Suprapubic skin (tissue), 4 donors: ENCODE measurements around the gene RAMACL. TPM values are rescaled to one million over a fixed set of nuclear protein-coding genes. Genes with fewer than 3 reads are reported as not detected.
A peak's percentile ranks its signal among the peaks of the same experiment; 100 is the strongest.

Experiments used
- DNase-seq, 2 donors: peaks; one replicate each; pipeline ENCODE4 v3.0.0-alpha.2; 2019; ENCODE audit warnings: low spot score in 2 of 2
- H3K27ac ChIP-seq: fragments of 200-600 bp; sonication (generic); one replicate; pipeline ENCODE4 v1.5.1; 2019
- H3K27me3 ChIP-seq: fragments of 200-600 bp; sonication (generic); one replicate; pipeline ENCODE4 v1.5.1; 2019
- H3K36me3 ChIP-seq: fragments of 200-600 bp; sonication (generic); one replicate; pipeline ENCODE4 v1.5.1; 2019
- H3K4me1 ChIP-seq: fragments of 200-600 bp; sonication (generic); one replicate; pipeline ENCODE4 v1.5.1; 2019
- H3K4me3 ChIP-seq: fragments of 200-600 bp; sonication (generic); one replicate; pipeline ENCODE4 v1.5.1; 2019; ENCODE audit warnings: mild to moderate bottlenecking
- H3K9me3 ChIP-seq: fragments of 200-600 bp; sonication (generic); one replicate; pipeline ENCODE4 v1.5.1; 2019
- EP300 ChIP-seq: sonication (generic); formaldehyde crosslinking; IDR thresholded peaks from one replicate; pipeline ENCODE4 v1.6.1; 2017; ENCODE audit warnings: antibody characterized with exemption
- POLR2A ChIP-seq, 2 donors: fragments of 450-650 bp; IDR thresholded peaks; one replicate each; pipeline ENCODE4 v1.6.1; 2017; ENCODE audit warnings: antibody characterized with exemption in 2 of 2, mild to moderate bottlenecking in 2 of 2, moderate library complexity in 2 of 2
- POLR2AphosphoS5 ChIP-seq, 3 donors: sonication (generic); formaldehyde crosslinking; IDR thresholded peaks; one replicate each; pipeline ENCODE4 v1.6.1; 2017; ENCODE audit warnings: antibody characterized with exemption in 3 of 3
- WGBS: methylation state at CpG from one replicate; pipeline ENCODE4 v1.1.5; 2018; 5-methylcytosine and 5-hydroxymethylcytosine counted together
- total RNA-seq, 4 donors: library from RNA; depleted of rRNA; stranded (reverse); fragments of >200 nt; gene quantifications; one replicate each; pipeline ENCODE4 v1.1.0, GENCODE V29; 2016
- TF ChIP-seq, protein P1 (sequence below), 2 donors: fragments of 200-600 bp in 1 of 2; fragments of 450-650 bp in 1 of 2; sonication (generic) in 1 of 2; IDR thresholded peaks; one replicate each; pipeline ENCODE4 v1.5.1; 2016 to 2019; ENCODE audit warnings: antibody characterized with exemption in 2 of 2, mild to moderate bottlenecking in 1 of 2, moderate library complexity in 1 of 2

Gene RAMACL
- total RNA-seq, 4 donors from 2014 or later: 1.0 to 3.6 (median 1.1) TPM

DNA sequence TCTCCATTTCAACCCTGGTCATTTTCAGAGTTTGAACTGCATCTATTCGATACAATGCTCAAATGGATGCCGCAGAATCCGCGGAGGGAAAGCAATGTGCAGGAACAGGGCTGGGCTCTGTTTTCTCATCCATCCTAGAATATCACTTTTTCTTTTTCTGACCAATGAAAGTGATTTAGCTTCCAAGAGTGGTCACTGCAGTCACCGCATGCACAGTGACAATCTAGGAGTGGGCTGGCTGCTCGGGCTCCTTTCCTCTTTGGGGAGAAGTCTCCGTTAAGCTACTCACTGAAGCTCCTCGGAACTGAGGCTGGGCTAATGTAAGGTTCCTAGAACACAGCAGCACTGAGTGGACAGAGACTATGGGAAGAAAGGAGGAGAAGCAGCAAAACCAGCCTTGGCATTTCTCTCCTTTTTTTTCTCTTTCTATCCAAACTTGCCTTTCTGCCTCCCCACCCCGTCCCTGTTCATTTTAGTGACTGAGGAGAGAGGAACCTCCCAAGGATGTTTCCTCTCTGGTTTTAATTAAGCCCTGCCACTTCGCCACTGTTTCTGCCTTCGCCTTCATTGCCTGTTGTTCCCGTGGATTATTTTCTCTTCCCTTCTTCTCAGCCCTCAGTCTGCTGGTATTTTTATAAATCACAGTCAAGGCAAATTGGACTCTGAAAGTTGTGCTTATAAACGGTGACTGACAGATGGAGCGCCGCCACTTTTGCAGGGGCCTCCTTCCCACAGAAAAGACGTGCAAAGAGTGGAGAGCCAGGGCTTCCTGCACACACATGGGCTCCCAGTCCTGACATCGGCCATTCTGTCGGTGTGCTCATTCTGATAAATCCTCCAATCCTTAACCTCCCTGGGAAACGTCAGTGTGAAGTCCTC, 41.1 kb downstream of the RAMACL start:
- WGBS: 72% methylated on average over 19 of the region's 19 CpGs
- no peaks in the 10 kb centered on the region for H3K9me3 ChIP-seq
- no peaks in the 10 kb centered on the region for H3K36me3 ChIP-seq
- no peak overlapping the region for H3K4me3 ChIP-seq
- no peak for DNase-seq
- H3K4me1 ChIP-seq: peaks cover 14% of the 10 kb centered on the region
- TF ChIP-seq EP300 (no peak), POLR2AphosphoS5 (IDR thresholded peaks at IDR 0.05) (no peak), POLR2A (IDR thresholded peaks at IDR 0.05) (no peak)
- TF ChIP-seq, protein P1, sequence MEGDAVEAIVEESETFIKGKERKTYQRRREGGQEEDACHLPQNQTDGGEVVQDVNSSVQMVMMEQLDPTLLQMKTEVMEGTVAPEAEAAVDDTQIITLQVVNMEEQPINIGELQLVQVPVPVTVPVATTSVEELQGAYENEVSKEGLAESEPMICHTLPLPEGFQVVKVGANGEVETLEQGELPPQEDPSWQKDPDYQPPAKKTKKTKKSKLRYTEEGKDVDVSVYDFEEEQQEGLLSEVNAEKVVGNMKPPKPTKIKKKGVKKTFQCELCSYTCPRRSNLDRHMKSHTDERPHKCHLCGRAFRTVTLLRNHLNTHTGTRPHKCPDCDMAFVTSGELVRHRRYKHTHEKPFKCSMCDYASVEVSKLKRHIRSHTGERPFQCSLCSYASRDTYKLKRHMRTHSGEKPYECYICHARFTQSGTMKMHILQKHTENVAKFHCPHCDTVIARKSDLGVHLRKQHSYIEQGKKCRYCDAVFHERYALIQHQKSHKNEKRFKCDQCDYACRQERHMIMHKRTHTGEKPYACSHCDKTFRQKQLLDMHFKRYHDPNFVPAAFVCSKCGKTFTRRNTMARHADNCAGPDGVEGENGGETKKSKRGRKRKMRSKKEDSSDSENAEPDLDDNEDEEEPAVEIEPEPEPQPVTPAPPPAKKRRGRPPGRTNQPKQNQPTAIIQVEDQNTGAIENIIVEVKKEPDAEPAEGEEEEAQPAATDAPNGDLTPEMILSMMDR (IDR thresholded peaks at IDR 0.05): no peak
- no peaks in the 10 kb centered on the region for H3K27me3 ChIP-seq
- no peak overlapping the region for H3K27ac ChIP-seq

DNA sequence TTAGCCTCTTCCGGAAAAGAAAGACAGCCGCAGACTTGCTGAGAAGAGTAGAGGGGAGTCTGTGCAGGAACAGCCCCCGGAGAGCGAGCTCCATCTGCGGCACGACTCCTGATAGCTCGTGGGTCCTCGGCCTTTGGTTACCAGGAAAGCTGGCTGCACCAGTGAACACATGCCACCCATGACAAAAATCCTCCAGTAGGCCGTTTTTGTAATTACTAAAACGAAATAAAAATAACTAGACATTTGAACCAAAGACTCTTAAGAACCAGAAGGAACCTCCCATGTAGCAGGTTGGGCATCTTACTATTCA, 42.2 kb downstream of the RAMACL start:
- TF ChIP-seq, protein P1 (IDR thresholded peaks at IDR 0.05): no peak
- TF ChIP-seq EP300: no peak
- TF ChIP-seq POLR2A (IDR thresholded peaks at IDR 0.05): no peak
- TF ChIP-seq POLR2AphosphoS5 (IDR thresholded peaks at IDR 0.05): no peak
- Histone ChIP-seq H3K36me3 (no peaks in the 10 kb centered on the region), H3K27me3 (no peaks in the 10 kb centered on the region), H3K27ac (no peak overlapping the region), H3K4me1 (peaks cover 14% of the 10 kb centered on the region), H3K4me3 (no peak overlapping the region), H3K9me3 (no peaks in the 10 kb centered on the region)
- DNase-seq: no peak
- WGBS: 95% methylated on average over 10 of the region's 10 CpGs

DNA sequence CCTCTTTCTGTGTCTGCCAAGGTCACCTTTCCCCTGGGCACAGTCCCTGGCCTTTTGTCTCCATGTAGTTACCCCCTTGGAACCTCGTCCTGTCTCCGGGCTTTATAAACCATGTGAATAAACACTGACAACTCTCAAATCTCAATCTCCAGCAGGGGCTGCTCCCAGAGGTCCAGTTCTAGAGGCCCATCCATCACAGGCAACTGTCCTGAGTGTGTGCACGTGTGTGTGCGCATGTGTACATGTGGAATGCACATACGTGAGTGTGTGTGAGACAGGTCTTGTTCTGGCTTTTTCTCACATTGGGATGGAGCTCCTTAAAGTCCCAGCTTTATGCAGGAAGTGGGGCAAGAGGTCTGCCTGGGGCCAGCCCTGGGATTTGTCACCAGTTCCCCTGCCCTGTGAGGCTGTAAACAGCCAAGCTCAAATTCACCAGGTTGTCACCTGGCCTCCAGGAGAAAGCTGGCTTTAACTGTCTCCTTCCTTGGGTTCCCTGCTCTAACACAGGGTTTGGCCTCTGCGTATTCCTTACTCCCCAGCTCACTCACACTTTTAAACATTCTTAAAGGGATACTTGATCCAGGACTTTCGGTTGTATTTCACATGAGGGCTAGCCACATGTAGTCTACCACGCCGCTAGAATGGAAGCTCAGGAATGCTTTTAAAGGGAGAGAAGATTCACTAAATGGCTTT, 42.7 kb downstream of the RAMACL start:
- Histone ChIP-seq H3K36me3 (no peaks in the 10 kb centered on the region), H3K4me3 (no peak overlapping the region), H3K27me3 (no peaks in the 10 kb centered on the region), H3K9me3 (no peaks in the 10 kb centered on the region), H3K4me1 (peaks cover 14% of the 10 kb centered on the region), H3K27ac (no peak overlapping the region)
- TF ChIP-seq EP300 (no peak), POLR2AphosphoS5 (IDR thresholded peaks at IDR 0.05) (no peak)
- 93% methylated on average over 9 of the region's 9 CpGs for WGBS
- DNase-seq: no peak

DNA sequence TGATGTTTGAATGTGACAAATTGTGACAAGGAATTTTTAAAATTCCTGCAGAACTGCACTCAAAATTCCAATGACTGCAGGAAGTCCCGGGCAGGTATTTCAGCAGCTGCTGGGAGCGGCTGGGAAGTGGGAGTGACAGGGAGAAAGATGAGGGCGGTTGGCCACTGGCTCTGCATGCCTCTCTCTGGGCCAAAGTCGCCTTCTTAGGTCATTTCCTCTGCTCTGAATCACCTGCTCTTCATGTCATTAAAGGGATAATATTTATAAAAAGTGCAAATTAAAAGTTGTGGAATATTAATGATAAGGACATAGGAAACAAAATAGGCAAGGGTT, 43.9 kb downstream of the RAMACL start:
- no peaks in the 10 kb centered on the region for H3K9me3 ChIP-seq
- H3K27ac ChIP-seq: no peak overlapping the region
- WGBS: 49% methylated on average over 4 of the region's 4 CpGs
- H3K36me3 ChIP-seq: peaks cover 2% of the 10 kb centered on the region
- no peak overlapping the region for H3K4me3 ChIP-seq
- no peak for DNase-seq
- no peaks in the 10 kb centered on the region for H3K27me3 ChIP-seq
- TF ChIP-seq, protein P1 (IDR thresholded peaks at IDR 0.05): no peak
- no peak for TF ChIP-seq EP300
- H3K4me1 ChIP-seq: peaks cover 14% of the 10 kb centered on the region

DNA sequence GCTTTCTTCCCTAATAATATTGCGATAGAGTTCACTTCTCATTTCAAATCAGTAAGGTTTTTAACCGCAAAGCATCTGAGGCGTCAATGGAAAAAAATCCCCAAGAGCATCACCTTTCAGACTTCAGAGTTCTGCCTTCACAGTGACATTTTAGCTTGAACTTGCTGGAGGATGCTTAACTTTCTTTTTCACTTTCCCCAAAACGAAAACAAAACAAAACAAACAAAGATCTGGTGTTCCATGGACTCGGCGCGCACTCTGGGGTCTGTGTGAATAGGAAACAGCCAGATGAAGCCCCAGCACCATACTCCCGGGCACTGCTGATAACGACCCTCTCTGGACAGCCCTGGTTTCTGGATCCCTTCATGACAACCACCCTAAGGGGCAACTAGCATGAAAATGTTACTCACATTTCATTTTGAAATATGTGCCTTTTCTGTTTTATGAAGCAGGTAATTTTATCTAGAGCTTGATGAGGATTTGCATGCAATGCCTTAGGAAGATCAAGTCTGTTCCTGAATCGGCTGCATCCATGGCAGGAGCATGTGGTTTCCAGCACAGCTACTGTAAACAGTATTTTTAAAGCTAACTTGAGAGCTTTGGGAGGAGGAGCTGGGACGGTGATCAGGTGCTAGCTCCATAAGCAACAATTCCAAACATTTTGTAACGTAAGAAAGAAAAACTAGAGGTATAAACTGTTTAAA, 44.5 kb downstream of the RAMACL start:
- no peaks in the 10 kb centered on the region for H3K9me3 ChIP-seq
- H3K27me3 ChIP-seq: no peaks in the 10 kb centered on the region
- no peak overlapping the region for H3K27ac ChIP-seq
- DNase-seq: no peak
- peaks cover 2% of the 10 kb centered on the region for H3K36me3 ChIP-seq
- no peak for TF ChIP-seq POLR2A (IDR thresholded peaks at IDR 0.05)
- no peak overlapping the region for H3K4me3 ChIP-seq
- peaks cover 14% of the 10 kb centered on the region for H3K4me1 ChIP-seq
- WGBS: 66% methylated on average over 12 of the region's 12 CpGs

DNA sequence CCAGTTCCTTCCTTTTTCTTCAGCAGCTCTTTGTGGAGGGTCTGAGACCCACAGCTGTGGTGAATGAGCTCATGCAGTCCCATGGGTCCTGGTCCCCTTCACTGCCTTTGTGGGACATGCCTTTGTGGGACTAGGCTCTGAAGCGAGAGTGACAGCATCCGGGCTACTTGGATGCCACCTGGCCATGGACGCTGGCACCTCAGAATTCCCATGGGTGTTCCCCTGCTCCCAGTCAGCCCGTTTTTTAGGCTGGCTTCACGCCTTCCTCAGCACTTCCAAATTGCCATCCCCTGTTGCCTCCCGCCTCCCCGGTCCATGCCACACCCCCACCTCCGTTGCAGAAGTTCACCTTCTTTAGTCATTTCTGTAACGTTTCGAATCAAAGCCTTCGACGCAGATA, 45.1 kb downstream of the RAMACL start:
- H3K4me3 ChIP-seq: peak overlapping the region; percentile 13
- H3K27me3 ChIP-seq: no peaks in the 10 kb centered on the region
- 76% methylated on average over 12 of the region's 12 CpGs for WGBS
- H3K4me1 ChIP-seq: peaks cover 14% of the 10 kb centered on the region
- H3K9me3 ChIP-seq: no peaks in the 10 kb centered on the region
- peaks cover 2% of the 10 kb centered on the region for H3K36me3 ChIP-seq
- H3K27ac ChIP-seq: peak overlapping the region; percentile 38
- no peak for DNase-seq
- TF ChIP-seq, protein P1 (IDR thresholded peaks at IDR 0.05): no peak
- TF ChIP-seq POLR2A (IDR thresholded peaks at IDR 0.05) (no peak), POLR2AphosphoS5 (IDR thresholded peaks at IDR 0.05) (no peak), EP300 (no peak)
